Skeletal muscle cell (primary cell): ENCODE measurements around the gene SCAPER.

ENCODE experiments used
- DNase-seq: peaks from one replicate; pipeline ENCODE4 v3.0.0-alpha.2; 2010; ENCODE audit warnings: low read depth
- H3K4me3 ChIP-seq: 2 replicates; pipeline ENCODE4 v1.5.1; 2011; ENCODE audit warnings: low read depth, mild to moderate bottlenecking, control low read depth, low read length, moderate library complexity

The SCAPER gene

GRCh38 chr15:76637166-76637565 is 268.0 kb downstream of the SCAPER start:
- H3K4me3 ChIP-seq: no peak overlapping the region

GRCh38 chr15:76636059-76636458 is 269.1 kb downstream of the SCAPER start:
- DNase-seq: no peak
- H3K4me3 ChIP-seq: no peak overlapping the region

More at GRCh38 chr15:76637166-76637565, 268.0 kb downstream of the SCAPER start:
- no peak for DNase-seq

DNA sequence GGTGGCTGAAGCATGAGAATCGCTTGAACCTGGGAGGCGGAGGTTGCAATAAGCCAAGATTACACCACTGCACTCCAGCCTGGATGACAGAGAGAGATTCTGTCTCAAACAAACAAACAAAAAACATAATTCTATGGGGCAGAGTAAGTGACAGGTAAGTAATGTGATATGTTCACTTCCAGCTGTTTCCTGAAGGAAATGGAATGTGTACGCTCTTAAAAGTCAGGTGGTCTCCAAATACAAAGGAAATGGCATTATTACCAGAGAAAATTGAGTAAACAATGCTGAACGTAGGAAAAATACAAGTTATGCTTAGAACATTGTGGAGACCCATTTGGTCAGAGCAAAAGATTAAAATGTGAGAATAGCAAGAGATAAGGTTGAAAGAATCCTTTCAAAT is 278.5 kb downstream of the SCAPER start:
- no peak for DNase-seq

DNA sequence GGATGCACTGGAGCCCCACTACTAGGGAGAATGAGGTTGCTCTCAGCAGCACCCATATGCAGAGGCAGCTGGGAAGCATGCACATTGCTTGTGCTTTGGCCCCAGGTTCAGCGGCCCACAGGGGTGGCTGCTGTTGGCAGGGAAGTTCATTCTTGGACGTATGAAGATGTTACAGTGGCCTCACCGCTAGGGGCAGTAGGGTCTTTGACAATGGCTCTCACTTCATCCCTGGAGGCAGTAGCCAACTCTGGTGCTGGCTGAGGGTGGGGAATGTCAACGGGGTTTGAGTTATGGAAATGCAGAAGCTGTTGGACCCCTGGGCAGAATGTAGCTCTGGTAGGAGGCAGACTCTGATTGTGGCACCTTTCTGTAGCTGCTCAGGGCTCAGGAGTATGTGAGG is 279.9 kb downstream of the SCAPER start:
- no peak overlapping the region for H3K4me3 ChIP-seq
- DNase-seq: no peak

More for the DNA sequence above, 278.5 kb downstream of the SCAPER start:
- H3K4me3 ChIP-seq: no peak overlapping the region

- no peak overlapping the region for H3K4me3 ChIP-seq
These were observed 290.4 kb downstream of the SCAPER start for GRCh38 chr15:76614725-76615124.

DNA sequence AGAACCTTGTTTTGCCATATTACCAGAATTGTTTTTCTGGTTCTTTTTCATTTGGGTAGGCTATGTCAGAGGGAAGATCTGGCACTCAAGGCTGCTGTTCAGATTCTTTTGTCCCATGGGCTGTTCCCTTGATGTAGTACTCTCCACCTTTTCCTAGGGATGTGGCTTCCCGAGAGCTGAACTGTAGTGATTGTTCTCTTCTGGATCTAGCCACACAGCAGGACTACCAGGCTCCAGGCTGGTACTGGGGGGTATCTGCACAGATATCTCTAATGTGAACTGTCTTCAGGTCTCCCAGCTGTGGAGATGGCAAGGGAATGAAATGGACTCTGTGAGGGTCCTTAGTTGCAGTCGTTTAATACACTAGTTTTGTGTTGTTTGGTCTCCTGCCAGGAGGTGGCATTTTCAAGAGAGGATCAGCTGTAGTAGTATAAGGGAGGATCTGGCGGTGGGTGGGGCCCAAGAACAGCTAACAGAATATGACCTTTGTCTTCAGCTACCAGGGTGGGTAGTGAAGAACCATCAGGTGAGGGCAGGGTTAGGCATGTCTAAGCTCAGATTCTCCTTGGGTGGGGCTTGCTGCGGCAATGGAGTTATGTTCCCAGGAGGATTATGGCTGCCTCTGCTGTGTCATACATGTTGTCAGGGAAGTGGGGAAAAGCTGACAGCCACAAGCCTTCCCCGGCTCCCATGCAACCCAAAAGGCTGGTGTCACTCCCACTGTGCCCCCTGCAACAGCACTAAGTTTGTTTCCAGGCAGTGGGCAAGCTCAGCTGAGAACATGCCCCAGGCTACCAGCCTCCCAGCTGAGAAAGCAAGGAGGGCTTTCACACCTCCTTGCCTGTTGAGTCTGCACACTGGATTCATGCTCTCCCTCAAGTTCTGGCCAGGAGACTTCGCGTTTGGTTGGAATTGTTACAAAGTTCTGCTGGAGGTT is 316.1 kb downstream of the SCAPER start:
- DNase-seq: no peak

More at GRCh38 chr15:76614725-76615124, 290.4 kb downstream of the SCAPER start:
- no peak for DNase-seq

GRCh38 chr15:76585576-76585897 is 319.6 kb downstream of the SCAPER start:
- H3K4me3 ChIP-seq: no peak overlapping the region

More for the DNA sequence above, 316.1 kb downstream of the SCAPER start:
- H3K4me3 ChIP-seq: no peak overlapping the region

GRCh38 chr15:76584868-76585575 is 320.1 kb downstream of the SCAPER start:
- no peak overlapping the region for H3K4me3 ChIP-seq
- no peak for DNase-seq

More at GRCh38 chr15:76585576-76585897, 319.6 kb downstream of the SCAPER start:
- no peak for DNase-seq

- no peak for DNase-seq
- H3K4me3 ChIP-seq: no peak overlapping the region
These were observed 322.6 kb downstream of the SCAPER start for GRCh38 chr15:76582550-76582949.

GRCh38 chr15:76577879-76578512 is 327.1 kb downstream of the SCAPER start:
- no peak for DNase-seq
- H3K4me3 ChIP-seq: no peak overlapping the region

- no peak overlapping the region for H3K4me3 ChIP-seq
- peak; percentile 49 for DNase-seq
These were observed 328.4 kb downstream of the SCAPER start for GRCh38 chr15:76576523-76577279.

- no peak overlapping the region for H3K4me3 ChIP-seq
- no peak for DNase-seq
These were observed 329.5 kb downstream of the SCAPER start for GRCh38 chr15:76575679-76576078.

DNA sequence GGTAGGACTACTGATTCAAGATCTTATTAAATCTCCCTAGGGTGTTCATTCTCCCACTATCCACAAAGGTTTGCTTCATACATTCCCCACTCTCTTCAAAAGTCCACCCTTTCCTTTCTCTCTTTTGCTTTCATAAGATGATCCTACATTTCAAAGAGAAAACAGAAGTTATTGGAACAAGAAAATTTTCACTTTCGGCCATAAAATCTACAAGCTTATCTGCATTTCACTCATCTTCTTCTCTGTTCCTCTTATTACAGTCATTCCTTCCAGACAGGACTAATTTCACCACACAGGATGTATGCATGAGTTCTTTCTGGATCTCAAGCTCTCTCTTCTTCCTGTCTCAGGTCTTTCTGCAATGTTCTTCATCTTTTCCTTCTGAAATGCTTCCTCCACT is 329.9 kb downstream of the SCAPER start:
- no peak overlapping the region for H3K4me3 ChIP-seq
- DNase-seq: no peak

DNA sequence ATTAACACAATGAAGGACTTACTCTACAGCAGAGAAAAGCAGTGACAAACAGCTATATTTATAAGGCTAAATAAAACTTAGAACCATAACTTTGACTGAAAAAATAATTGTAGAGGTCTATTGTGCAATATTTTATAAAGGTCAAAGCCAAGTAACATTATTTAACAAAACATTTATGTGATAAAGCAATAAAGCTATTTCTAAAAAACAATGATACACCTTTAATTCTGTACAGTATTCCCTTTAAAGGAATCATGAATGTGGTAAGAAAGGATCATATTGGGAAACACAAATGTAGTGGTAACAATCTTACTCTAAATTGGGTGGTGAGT is 332.2 kb downstream of the SCAPER start:
- no peak overlapping the region for H3K4me3 ChIP-seq
- DNase-seq: no peak

DNA sequence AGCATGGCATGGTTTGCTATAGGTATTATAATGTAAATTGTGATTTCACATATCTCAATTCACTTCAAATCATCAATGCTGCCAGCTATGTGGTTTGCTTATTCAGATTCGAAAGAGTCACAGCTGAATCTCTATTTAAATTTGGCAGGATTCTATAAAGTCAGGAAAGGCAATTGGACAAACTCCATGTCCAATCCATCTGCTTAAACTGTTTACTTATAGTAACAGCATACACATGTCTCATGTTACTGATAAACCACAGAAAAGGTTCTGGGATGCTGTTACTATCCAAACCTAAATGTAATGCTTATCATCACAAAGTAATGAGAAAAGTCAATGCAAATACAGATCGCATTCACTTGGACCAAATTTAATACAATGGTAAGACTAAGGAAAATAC is 338.9 kb downstream of the SCAPER start:
- H3K4me3 ChIP-seq: no peak overlapping the region
- DNase-seq: no peak

GRCh38 chr15:76565366-76565765 is 339.8 kb downstream of the SCAPER start:
- no peak overlapping the region for H3K4me3 ChIP-seq
- DNase-seq: no peak

DNA sequence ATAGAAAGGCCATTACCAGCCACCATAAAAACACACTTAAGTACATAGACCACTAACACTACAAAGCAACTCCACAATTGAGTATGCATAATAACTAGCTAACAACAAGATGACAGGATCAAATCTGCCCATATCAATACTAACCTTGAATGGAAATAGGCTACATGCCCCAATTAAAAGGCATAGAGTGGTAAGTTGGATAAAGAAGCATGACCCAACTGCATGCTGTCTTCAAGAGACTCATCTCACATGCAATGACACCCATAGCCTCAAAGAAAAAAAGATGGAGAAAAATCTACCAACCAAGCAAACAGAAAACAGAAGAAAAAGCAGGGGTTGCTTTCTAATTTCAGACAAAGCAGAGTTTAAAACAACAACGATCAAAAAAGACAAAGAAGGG is 349.9 kb downstream of the SCAPER start:
- no peak overlapping the region for H3K4me3 ChIP-seq
- DNase-seq: no peak

DNA sequence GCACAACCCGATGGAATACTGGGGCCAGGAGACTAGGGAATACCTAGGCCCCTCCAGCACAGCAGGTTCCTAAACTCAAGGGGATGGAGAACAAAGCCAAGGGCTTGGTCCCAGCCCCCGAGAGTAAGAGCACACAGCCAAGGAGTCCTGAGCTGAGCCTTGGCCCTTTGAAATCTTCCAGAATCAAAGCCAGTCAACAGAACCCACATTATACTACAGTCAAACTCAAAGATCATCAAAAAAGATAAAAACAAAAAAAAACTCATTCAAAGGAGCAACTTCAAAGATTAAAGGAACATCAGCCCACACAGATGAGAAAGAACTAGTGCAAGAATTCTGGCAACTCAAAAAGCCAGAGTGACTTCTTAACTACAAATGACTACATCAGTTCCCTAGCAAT is 351.6 kb downstream of the SCAPER start:
- H3K4me3 ChIP-seq: no peak overlapping the region
- no peak for DNase-seq

DNA sequence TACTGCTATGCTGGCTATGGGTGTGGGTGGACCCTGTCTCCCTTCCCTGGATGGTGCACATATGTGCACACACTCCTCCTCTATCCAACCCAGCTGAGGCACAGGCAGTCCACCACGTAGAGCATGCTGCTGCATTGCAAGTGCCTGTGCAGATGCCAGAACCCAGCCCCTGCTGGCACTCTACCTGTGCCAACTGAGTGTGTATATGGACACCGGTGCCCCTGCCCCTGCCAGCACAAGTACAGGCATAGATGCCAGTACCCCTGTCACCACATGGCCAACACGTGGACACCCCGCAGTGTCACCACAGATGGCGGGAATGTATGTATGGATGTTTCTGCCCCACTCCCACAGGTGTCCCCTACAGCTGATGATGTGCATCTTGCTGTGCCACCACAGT is 352.0 kb downstream of the SCAPER start:
- no peak for DNase-seq
- no peak overlapping the region for H3K4me3 ChIP-seq

DNA sequence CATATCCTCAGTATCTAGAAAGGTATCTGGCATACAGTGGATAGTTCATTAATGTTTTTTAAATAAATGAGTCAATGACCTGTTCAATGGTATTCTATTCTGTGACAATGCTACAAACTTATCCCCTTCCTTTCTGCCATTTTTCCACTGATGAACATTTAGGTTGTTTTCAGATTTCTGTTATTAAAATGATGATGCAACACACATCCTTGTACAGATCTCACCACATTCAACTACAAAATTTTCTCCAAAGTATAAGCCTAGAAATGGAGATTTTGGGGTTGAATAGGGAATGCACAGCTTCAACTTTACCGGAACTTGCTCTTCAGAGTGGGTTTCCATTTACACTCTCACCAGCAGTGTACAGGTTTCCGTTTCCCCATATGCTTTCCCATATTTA is 358.3 kb downstream of the SCAPER start:
- no peak overlapping the region for H3K4me3 ChIP-seq
- no peak for DNase-seq
